SU-DHL-6 (cell line): Measurements from ENCODE around the gene ADAMTS12.

Experiments
- CTCF ChIP-seq: fragments of 200-600 bp; sonication (generic); IDR thresholded peaks from one replicate; pipeline ENCODE4 v1.5.1; 2017; ENCODE audit warnings: antibody characterized with exemption, mild to moderate bottlenecking, low read length, moderate library complexity; ENCODE audit not compliant: insufficient read depth, poor library complexity, severe bottlenecking
- EZH2phosphoT487 ChIP-seq: fragments of 200-600 bp; sonication (generic), shearing (Covaris generic); conservative IDR thresholded peaks from 2 replicates; pipeline ENCODE4 v1.6.1; 2018; ENCODE audit warnings: mild to moderate bottlenecking, antibody characterized with exemption, low read length, moderate library complexity, mixed read lengths

- TF ChIP-seq CTCF (no peak), EZH2phosphoT487 (no peak)
Measured at GRCh38 chr5:33817301-33817700, 74.5 kb downstream of the ADAMTS12 start.
